Measurements from ENCODE around the gene PPP1R14C.

PPP1R14C gene

GRCh38 chr6:150180517-150180916 is 37.7 kb downstream of the PPP1R14C start:
- DNase-seq (ENCODE audit: extremely low read depth, low read depth), result no peak
- no peak for TF ChIP-seq CTCF (IDR thresholded peaks at IDR 0.05; ENCODE audit: low read depth, low read length, missing control alignments)
- no peak overlapping the region for H3K4me3 ChIP-seq (replicated peaks; ENCODE audit: low read depth, low read length)

- TF ChIP-seq CTCF (IDR thresholded peaks at IDR 0.05; ENCODE audit: low read depth, low read length, missing control alignments), result no peak
- H3K4me3 ChIP-seq (replicated peaks; ENCODE audit: low read depth, low read length), result no peak overlapping the region
- DNase-seq (ENCODE audit: extremely low read depth, low read depth), result no peak
Measured at GRCh38 chr6:150182460-150183078, 39.7 kb downstream of the PPP1R14C start.

GRCh38 chr6:150183105-150183504 is 40.3 kb downstream of the PPP1R14C start:
- no peak for DNase-seq (ENCODE audit: extremely low read depth, low read depth)
- H3K4me3 ChIP-seq (replicated peaks; ENCODE audit: low read depth, low read length), result no peak overlapping the region
- no peak for TF ChIP-seq CTCF (IDR thresholded peaks at IDR 0.05; ENCODE audit: low read depth, low read length, missing control alignments)

GRCh38 chr6:150183966-150184365 is 41.1 kb downstream of the PPP1R14C start:
- DNase-seq (ENCODE audit: extremely low read depth, low read depth), result no peak
- no peak overlapping the region for H3K4me3 ChIP-seq (replicated peaks; ENCODE audit: low read depth, low read length)
- TF ChIP-seq CTCF (IDR thresholded peaks at IDR 0.05; ENCODE audit: low read depth, low read length, missing control alignments), result no peak

GRCh38 chr6:150184850-150185731 is 42.2 kb downstream of the PPP1R14C start:
- no peak for TF ChIP-seq CTCF (IDR thresholded peaks at IDR 0.05; ENCODE audit: low read depth, low read length, missing control alignments)
- no peak overlapping the region for H3K4me3 ChIP-seq (replicated peaks; ENCODE audit: low read depth, low read length)
- DNase-seq (ENCODE audit: extremely low read depth, low read depth), result no peak

GRCh38 chr6:150185732-150186117 is 42.9 kb downstream of the PPP1R14C start:
- H3K4me3 ChIP-seq (replicated peaks; ENCODE audit: low read depth, low read length), result no peak overlapping the region
- TF ChIP-seq CTCF (IDR thresholded peaks at IDR 0.05; ENCODE audit: low read depth, low read length, missing control alignments), result no peak
- DNase-seq (ENCODE audit: extremely low read depth, low read depth), result no peak

All from HFF-Myc (cell line).